GM12878 (cell line): ENCODE results near the gene CAMK4. TPM values are rescaled to one million over a fixed set of nuclear protein-coding genes. Genes with fewer than 3 reads are reported as not detected.
A peak's percentile ranks its signal among the peaks of the same experiment; 100 is the strongest.

Experiments used
- BHLHE40 ChIP-seq, 2 experiments: fragments of 450-650 bp in 1 of 2; IDR thresholded peaks; 2 replicates each; pipeline ENCODE4 v1.6.1; 2011 to 2017; ENCODE audit warnings: low read depth in 2 of 2, borderline replicate concordance in 1 of 2, improper control_type of control experiment in 1 of 2, low read length in 1 of 2, mild to moderate bottlenecking in 1 of 2
- CBX3 ChIP-seq: fragments of 200-600 bp; sonication (generic); IDR thresholded peaks from 2 replicates; pipeline ENCODE4 v1.6.1; 2016; ENCODE audit warnings: low read depth, borderline replicate concordance
- CHD2 ChIP-seq: IDR thresholded peaks from 2 replicates; pipeline ENCODE4 v1.6.1; 2011; ENCODE audit warnings: low read depth, low read length, improper control_type of control experiment, borderline replicate concordance
- CREB1 ChIP-seq: IDR thresholded peaks from 2 replicates; pipeline ENCODE4 v1.6.1; 2012; ENCODE audit warnings: low read depth, mild to moderate bottlenecking, inconsistent platforms
- FOS ChIP-seq: IDR thresholded peaks from 3 replicates; pipeline ENCODE4 v1.6.1; 2011; ENCODE audit warnings: borderline replicate concordance; ENCODE audit not compliant: insufficient read length; ENCODE audit errors: extremely low read depth
- HDAC6 ChIP-seq: fragments of 200-600 bp; sonication (generic); IDR thresholded peaks from one replicate; pipeline ENCODE4 v1.8.0; 2017; ENCODE audit warnings: antibody characterized with exemption; ENCODE audit not compliant: unreplicated experiment
- IKZF1 ChIP-seq: fragments of 450-650 bp; conservative IDR thresholded peaks from 2 replicates; pipeline ENCODE4 v1.6.1; 2017; ENCODE audit warnings: antibody characterized with exemption, mild to moderate bottlenecking
- KLF5 ChIP-seq: fragments of 450-650 bp; IDR thresholded peaks from 2 replicates; pipeline ENCODE4 v1.6.1; 2014; ENCODE audit warnings: mild to moderate bottlenecking; ENCODE audit not compliant: partially characterized antibody
- MYB ChIP-seq: fragments of 150-350 bp; IDR thresholded peaks from 2 replicates; pipeline ENCODE4 v1.6.1; 2014; ENCODE audit warnings: mild to moderate bottlenecking, low read depth, low read length, borderline replicate concordance
- NBN ChIP-seq: fragments of 450-650 bp; IDR thresholded peaks from 2 replicates; pipeline ENCODE4 v1.6.1; 2016
- NFYA ChIP-seq: IDR thresholded peaks from 2 replicates; pipeline ENCODE4 v1.6.1; 2011; ENCODE audit warnings: low read depth, mild to moderate bottlenecking, low read length, improper control_type of control experiment, borderline replicate concordance
- NR2C2 ChIP-seq: IDR thresholded peaks from 2 replicates; pipeline ENCODE4 v1.6.1; 2011; ENCODE audit warnings: borderline replicate concordance, low read depth; ENCODE audit not compliant: control insufficient read depth, insufficient read length
- PML ChIP-seq: IDR thresholded peaks from 2 replicates; pipeline ENCODE4 v1.6.1; 2012; ENCODE audit warnings: low read length, inconsistent platforms
- RB1 ChIP-seq: fragments of 450-650 bp; formaldehyde crosslinking; IDR thresholded peaks from 2 replicates; pipeline ENCODE4 v1.6.1; 2017; ENCODE audit warnings: mild to moderate bottlenecking, borderline replicate concordance
- RFX5 ChIP-seq: IDR thresholded peaks from 2 replicates; pipeline ENCODE4 v1.6.1; 2011; ENCODE audit warnings: low read depth, low read length, improper control_type of control experiment
- RUNX3 ChIP-seq: IDR thresholded peaks from 2 replicates; pipeline ENCODE4 v1.6.1; 2012; ENCODE audit warnings: low read length, inconsistent platforms
- SP1 ChIP-seq: IDR thresholded peaks from one replicate; pipeline ENCODE4 v1.6.1; 2011; ENCODE audit warnings: low read depth, low read length
- polyA plus RNA-seq, 11 experiments: library from polyadenylated mRNA; depleted of rRNA in 4 of 11; unstranded in 6 of 11; stranded (reverse) in 5 of 11; fragments of >200 nt; fragmentation: Nextera tagmentation in 4 of 11; fragmentation: Illumina TruSeq in 1 of 11; extraction: Ambion mirVana in 4 of 11; extraction: Trizol in 1 of 11; gene quantifications; 1 replicate in 1 of 11; 2 replicates in 10 of 11; pipeline versions ENCODE4 v1.2.1 to v1.2.3, GENCODE V29; 2011 to 2016; ENCODE audit warnings: inconsistent platforms in 2 of 11, missing spikeins in 2 of 11, low read depth in 1 of 11
- total RNA-seq, 4 experiments: library from RNA; depleted of rRNA in 3 of 4; stranded (reverse); fragments of >200 nt in 3 of 4; fragmentation: Illumina TruSeq in 1 of 4; extraction: Trizol in 1 of 4; gene quantifications; 2 replicates each; pipeline versions ENCODE4 v1.2.1 to v1.2.3, GENCODE V29; 2013 to 2021
- TF ChIP-seq, protein P1 (sequence below): fragments of 450-650 bp; IDR thresholded peaks from 2 replicates; pipeline ENCODE4 v1.6.1; 2018; ENCODE audit warnings: mild to moderate bottlenecking, low read depth, moderate library complexity; ENCODE audit not compliant: partially characterized antibody
- TF ChIP-seq, protein P2 (sequence below): fragments of 450-650 bp; formaldehyde crosslinking; IDR thresholded peaks from 2 replicates; pipeline ENCODE4 v1.4.0; 2020; ENCODE audit warnings: mild to moderate bottlenecking, moderate library complexity
- TF ChIP-seq, protein P3 (sequence below): fragments of 450-650 bp; IDR thresholded peaks from 2 replicates; pipeline ENCODE4 v1.6.1; 2017; ENCODE audit warnings: antibody characterized with exemption, mild to moderate bottlenecking, moderate library complexity

Gene CAMK4
- total and polyA plus RNA-seq, 10 of the 15 experiments (the other 5 are each of a cell fraction or from before 2014, with no cell fraction given), result 13.3 to 51.9 (median 35.3) TPM

DNA sequence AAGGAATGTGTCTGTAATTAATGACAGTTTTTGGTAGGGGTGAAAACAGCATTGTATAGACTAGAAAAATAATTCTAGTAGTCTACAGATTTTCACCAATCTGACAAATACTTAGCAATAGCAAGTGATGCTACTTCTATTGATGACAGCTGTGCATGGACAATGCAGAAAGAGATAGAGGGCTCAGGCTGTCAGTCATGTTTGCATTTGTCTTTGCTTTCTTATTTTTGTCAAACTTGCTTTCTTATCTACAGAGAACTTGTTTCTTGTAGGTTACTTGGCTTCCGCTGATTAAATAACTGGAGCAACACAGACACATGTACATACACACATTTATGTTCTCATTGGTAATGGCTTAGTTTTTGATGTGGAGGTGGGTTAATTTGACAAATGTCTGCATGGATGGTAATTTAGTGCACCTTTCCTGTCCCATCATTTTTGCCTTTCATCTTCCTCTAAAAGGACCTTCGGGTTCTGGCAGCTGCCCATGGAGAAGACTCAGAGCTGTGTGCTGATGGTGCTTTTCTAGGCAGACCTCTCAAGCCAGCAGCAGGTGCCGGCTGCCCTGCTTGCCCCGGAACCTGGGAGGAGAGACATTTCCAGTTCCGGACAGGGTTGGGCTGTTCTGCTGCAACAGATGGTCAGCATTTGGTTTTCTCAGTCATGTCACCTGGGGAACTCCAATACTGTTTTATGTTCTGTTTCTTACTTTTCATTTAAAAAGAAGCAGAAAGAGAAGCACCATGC is 28.8 kb downstream of the CAMK4 start (continued):
- TF ChIP-seq, protein P1, sequence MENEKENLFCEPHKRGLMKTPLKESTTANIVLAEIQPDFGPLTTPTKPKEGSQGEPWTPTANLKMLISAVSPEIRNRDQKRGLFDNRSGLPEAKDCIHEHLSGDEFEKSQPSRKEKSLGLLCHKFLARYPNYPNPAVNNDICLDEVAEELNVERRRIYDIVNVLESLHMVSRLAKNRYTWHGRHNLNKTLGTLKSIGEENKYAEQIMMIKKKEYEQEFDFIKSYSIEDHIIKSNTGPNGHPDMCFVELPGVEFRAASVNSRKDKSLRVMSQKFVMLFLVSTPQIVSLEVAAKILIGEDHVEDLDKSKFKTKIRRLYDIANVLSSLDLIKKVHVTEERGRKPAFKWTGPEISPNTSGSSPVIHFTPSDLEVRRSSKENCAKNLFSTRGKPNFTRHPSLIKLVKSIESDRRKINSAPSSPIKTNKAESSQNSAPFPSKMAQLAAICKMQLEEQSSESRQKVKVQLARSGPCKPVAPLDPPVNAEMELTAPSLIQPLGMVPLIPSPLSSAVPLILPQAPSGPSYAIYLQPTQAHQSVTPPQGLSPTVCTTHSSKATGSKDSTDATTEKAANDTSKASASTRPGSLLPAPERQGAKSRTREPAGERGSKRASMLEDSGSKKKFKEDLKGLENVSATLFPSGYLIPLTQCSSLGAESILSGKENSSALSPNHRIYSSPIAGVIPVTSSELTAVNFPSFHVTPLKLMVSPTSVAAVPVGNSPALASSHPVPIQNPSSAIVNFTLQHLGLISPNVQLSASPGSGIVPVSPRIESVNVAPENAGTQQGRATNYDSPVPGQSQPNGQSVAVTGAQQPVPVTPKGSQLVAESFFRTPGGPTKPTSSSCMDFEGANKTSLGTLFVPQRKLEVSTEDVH, result no peak
- TF ChIP-seq NFYA (no peak), CREB1 (no peak), HDAC6 (no peak), RUNX3 (peak; percentile 72), FOS (no peak), KLF5 (peak; percentile 45), NR2C2 (no peak), NBN (no peak), SP1 (no peak), CHD2 (no peak), PML (peak; percentile 55), CBX3 (no peak), IKZF1 (peak; percentile 34), MYB (no peak), BHLHE40 (IDR thresholded peaks at IDR 0.05; ENCODE audit: borderline replicate concordance in 1 of 2, low read depth in 2 of 2, low read length in 1 of 2) (peak in 1 of 2 experiments; percentile 48; a peak in 1 of 4 replicates), RFX5 (no peak), RB1 (peak; percentile 31; the same call in 1 of the 2 replicates)
- TF ChIP-seq, protein P2, sequence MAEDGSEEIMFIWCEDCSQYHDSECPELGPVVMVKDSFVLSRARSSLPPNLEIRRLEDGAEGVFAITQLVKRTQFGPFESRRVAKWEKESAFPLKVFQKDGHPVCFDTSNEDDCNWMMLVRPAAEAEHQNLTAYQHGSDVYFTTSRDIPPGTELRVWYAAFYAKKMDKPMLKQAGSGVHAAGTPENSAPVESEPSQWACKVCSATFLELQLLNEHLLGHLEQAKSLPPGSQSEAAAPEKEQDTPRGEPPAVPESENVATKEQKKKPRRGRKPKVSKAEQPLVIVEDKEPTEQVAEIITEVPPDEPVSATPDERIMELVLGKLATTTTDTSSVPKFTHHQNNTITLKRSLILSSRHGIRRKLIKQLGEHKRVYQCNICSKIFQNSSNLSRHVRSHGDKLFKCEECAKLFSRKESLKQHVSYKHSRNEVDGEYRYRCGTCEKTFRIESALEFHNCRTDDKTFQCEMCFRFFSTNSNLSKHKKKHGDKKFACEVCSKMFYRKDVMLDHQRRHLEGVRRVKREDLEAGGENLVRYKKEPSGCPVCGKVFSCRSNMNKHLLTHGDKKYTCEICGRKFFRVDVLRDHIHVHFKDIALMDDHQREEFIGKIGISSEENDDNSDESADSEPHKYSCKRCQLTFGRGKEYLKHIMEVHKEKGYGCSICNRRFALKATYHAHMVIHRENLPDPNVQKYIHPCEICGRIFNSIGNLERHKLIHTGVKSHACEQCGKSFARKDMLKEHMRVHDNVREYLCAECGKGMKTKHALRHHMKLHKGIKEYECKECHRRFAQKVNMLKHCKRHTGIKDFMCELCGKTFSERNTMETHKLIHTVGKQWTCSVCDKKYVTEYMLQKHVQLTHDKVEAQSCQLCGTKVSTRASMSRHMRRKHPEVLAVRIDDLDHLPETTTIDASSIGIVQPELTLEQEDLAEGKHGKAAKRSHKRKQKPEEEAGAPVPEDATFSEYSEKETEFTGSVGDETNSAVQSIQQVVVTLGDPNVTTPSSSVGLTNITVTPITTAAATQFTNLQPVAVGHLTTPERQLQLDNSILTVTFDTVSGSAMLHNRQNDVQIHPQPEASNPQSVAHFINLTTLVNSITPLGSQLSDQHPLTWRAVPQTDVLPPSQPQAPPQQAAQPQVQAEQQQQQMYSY, result no peak
- TF ChIP-seq, protein P3, sequence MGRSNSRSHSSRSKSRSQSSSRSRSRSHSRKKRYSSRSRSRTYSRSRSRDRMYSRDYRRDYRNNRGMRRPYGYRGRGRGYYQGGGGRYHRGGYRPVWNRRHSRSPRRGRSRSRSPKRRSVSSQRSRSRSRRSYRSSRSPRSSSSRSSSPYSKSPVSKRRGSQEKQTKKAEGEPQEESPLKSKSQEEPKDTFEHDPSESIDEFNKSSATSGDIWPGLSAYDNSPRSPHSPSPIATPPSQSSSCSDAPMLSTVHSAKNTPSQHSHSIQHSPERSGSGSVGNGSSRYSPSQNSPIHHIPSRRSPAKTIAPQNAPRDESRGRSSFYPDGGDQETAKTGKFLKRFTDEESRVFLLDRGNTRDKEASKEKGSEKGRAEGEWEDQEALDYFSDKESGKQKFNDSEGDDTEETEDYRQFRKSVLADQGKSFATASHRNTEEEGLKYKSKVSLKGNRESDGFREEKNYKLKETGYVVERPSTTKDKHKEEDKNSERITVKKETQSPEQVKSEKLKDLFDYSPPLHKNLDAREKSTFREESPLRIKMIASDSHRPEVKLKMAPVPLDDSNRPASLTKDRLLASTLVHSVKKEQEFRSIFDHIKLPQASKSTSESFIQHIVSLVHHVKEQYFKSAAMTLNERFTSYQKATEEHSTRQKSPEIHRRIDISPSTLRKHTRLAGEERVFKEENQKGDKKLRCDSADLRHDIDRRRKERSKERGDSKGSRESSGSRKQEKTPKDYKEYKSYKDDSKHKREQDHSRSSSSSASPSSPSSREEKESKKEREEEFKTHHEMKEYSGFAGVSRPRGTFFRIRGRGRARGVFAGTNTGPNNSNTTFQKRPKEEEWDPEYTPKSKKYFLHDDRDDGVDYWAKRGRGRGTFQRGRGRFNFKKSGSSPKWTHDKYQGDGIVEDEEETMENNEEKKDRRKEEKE, result no peak
